NB4 (cell line): ENCODE data around the gene JAKMIP3.

ENCODE experiments used
- DNase-seq: peaks from one replicate; pipeline ENCODE4 v3.0.0; 2010; ENCODE audit warnings: low read depth
- H3K4me3 ChIP-seq: one replicate; pipeline ENCODE4 v1.5.1; 2011; ENCODE audit warnings: mild to moderate bottlenecking, low read depth, low read length, moderate library complexity
- CTCF ChIP-seq: IDR thresholded peaks from one replicate; pipeline ENCODE4 v1.5.1; 2012; ENCODE audit warnings: low read depth, low read length
- MYC ChIP-seq: IDR thresholded peaks from 2 replicates; pipeline ENCODE4 v1.6.1; 2011; ENCODE audit warnings: low read depth, low read length
- POLR2A ChIP-seq: IDR thresholded peaks from 2 replicates; pipeline ENCODE4 v1.6.1; 2011; ENCODE audit warnings: mild to moderate bottlenecking; ENCODE audit not compliant: insufficient read length; ENCODE audit errors: extremely low read depth
- TF ChIP-seq, protein P1 (sequence below): IDR thresholded peaks from 2 replicates; pipeline ENCODE4 v1.6.1; 2011; ENCODE audit warnings: low read depth, low read length

JAKMIP3 gene

GRCh38 chr10:132106431-132106830 lies 40.7 kb downstream of the JAKMIP3 start:
- no peak overlapping the region for H3K4me3 ChIP-seq
- TF ChIP-seq MYC (no peak), POLR2A (no peak), CTCF (no peak)
- TF ChIP-seq, protein P1, sequence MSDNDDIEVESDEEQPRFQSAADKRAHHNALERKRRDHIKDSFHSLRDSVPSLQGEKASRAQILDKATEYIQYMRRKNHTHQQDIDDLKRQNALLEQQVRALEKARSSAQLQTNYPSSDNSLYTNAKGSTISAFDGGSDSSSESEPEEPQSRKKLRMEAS = no peak
- DNase-seq = no peak

DNA sequence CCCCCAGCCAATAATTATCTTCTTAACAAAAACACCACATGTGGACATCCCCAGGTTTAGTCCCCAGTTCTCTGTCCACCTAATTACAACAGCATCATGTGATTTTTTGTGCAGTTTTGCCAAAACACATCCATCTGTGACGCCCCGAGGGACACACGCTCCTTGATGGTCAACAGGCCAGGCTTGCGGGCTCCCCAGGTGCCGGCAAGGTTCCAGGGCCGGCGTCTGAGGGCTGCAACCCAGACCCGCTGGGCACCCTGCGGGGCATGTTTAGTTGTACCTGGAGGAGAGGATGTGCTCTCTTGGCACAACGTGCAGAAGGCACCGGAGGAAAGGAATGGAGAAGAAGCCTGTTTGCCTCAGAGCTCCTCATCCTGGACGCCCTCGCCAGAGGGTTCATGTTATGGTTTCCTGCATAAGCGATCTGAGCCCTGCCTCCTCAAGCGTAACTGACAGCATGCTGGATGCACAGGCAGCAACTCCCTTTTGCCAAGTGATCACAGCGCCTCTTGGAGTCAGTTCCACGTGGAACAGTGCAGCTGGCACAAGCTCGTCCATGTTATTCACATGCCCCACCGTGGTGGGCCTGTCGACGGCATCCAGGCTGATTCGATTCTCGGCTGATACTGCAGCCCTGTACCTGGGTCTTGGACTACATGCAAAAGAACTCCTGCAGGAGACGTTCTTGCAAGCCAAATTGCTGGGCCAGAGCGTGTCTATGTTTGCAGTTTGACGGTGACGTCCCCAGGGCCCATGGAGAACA lies 41.6 kb downstream of the JAKMIP3 start:
- TF ChIP-seq CTCF (no peak), POLR2A (no peak), MYC (no peak)
- TF ChIP-seq, protein P1 = no peak
- DNase-seq = no peak
- no peak overlapping the region for H3K4me3 ChIP-seq

DNA sequence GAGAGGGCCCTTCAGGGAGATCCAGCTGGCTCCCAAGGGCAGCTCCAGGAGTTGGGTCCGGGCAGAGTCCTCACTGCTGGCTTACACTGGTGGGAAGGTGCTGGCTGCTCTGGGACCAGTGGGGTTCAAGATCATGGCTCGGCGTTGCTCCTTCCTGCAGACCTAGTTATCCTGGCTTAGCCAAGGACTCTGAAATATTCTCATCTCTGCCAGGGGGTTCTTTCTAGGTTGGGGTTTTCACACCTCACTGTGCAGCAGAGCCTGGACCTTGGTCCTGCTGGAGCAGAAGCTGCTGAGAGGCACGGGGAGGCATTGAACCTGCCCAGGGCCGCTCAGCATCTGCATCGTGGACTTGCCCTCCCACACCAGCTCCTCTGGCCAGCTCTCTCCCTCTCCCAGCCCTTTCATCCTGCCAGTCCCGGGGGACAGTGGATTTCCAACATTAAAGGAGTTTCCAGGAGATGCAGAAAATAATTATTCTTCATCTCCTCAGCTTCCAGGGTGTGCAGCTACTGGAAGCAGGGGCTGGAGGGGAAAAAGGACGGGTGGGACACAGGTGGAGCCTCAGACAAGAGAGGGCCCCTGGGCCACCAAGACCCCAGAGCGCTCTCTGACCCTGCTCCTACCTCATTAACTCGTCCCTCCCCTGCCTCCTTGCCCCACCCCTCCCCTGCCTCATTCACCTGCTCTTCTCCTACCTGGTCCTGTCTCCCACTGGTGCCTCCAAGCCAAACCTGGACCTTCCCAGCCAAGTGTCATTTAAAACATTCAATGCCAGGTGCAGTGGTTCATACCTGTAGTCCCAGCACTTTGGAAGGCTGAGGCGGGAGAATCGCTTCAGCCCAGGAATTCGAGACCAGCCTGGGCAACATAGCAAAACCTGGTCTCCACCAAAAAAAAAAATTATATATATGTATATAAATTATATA lies 42.5 kb downstream of the JAKMIP3 start:
- no peak for DNase-seq
- no peak overlapping the region for H3K4me3 ChIP-seq
- TF ChIP-seq MYC (no peak), CTCF (no peak), POLR2A (no peak)
- TF ChIP-seq, protein P1 = no peak

GRCh38 chr10:132109341-132110110 lies 43.8 kb downstream of the JAKMIP3 start:
- TF ChIP-seq, protein P1 = no peak
- TF ChIP-seq MYC (no peak), CTCF (no peak), POLR2A (no peak)
- no peak for DNase-seq
- no peak overlapping the region for H3K4me3 ChIP-seq

DNA sequence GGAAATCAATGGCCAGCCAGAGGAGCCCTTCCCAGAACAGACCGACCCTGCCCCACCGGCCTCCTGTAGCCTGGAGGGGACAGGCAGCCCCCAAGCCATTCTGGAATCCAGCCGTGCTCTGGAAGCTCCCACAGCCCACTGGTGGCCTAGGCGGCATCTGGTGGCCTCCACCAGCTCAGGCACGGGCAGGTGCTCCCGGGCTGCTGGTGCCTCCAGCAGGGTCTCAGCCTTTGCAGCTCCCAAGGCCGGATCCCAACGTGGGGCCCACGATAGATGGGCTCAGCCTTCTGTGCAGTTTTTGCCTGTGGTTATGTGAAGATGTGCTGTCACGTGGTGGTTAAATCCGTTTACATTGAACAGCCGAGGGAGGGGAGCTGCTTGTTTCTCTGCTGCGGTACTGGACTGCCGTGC lies 44.4 kb downstream of the JAKMIP3 start:
- TF ChIP-seq MYC (no peak), CTCF (no peak), POLR2A (no peak)
- TF ChIP-seq, protein P1 = no peak
- H3K4me3 ChIP-seq = no peak overlapping the region
- DNase-seq = no peak
